ENCODE results near the gene PHLPP1.

DNA sequence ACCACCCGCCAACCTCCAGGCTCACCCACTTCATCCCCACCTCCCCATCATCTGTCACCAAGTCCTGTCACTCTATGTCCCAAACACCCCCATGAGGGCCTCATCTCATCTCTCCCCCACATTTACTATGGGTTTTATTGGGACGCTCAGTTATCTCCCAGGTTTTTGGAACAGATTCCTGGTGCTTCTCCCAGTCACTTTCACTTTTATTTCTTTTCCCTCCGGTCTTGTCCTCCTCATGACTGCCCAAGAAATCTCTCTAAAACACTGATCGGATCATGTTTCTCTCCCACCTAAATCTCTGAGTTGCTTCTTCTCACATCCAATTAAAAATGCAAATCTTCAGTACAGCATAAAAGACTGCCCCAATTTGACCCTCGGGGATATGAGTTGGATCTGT is 273.1 kb downstream of the PHLPP1 start:
- TF ChIP-seq ZNF292 (CRISPR knock-in tag; IDR thresholded peaks at IDR 0.05; ENCODE audit: borderline replicate concordance, low read depth) (no peak), TAF1 (CRISPR knock-in tag; IDR thresholded peaks at IDR 0.05) (no peak), POLR2A (IDR thresholded peaks at IDR 0.05; ENCODE audit: insufficient read depth in 1 of 2, low read depth in 2 of 2, low read length in 2 of 2) (no peak), NCOR1 (IDR thresholded peaks at IDR 0.05; ENCODE audit: borderline replicate concordance, low read length) (no peak), ELF3 (CRISPR knock-in tag; IDR thresholded peaks at IDR 0.05) (no peak), ZNF44 (CRISPR knock-in tag; IDR thresholded peaks at IDR 0.05) (no peak), ZNF431 (CRISPR knock-in tag; IDR thresholded peaks at IDR 0.05; ENCODE audit: borderline replicate concordance, low read depth) (no peak), SRY (CRISPR knock-in tag; IDR thresholded peaks at IDR 0.05) (no peak), ZNF10 (CRISPR knock-in tag; IDR thresholded peaks at IDR 0.05; ENCODE audit: borderline replicate concordance, low read depth) (no peak), TMF1 (CRISPR knock-in tag; IDR thresholded peaks at IDR 0.05; ENCODE audit: low read depth) (no peak), EZH2 (conservative IDR thresholded peaks at IDR 0.05; ENCODE audit: low read depth, low read length) (no peak)
- TF ChIP-seq, protein P1, sequence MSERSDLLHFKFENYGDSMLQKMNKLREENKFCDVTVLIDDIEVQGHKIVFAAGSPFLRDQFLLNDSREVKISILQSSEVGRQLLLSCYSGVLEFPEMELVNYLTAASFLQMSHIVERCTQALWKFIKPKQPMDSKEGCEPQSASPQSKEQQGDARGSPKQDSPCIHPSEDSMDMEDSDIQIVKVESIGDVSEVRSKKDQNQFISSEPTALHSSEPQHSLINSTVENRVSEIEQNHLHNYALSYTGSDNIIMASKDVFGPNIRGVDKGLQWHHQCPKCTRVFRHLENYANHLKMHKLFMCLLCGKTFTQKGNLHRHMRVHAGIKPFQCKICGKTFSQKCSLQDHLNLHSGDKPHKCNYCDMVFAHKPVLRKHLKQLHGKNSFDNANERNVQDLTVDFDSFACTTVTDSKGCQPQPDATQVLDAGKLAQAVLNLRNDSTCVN (CRISPR knock-in tag; IDR thresholded peaks at IDR 0.05; ENCODE audit: borderline replicate concordance) = no peak
- TF ChIP-seq, protein P2, sequence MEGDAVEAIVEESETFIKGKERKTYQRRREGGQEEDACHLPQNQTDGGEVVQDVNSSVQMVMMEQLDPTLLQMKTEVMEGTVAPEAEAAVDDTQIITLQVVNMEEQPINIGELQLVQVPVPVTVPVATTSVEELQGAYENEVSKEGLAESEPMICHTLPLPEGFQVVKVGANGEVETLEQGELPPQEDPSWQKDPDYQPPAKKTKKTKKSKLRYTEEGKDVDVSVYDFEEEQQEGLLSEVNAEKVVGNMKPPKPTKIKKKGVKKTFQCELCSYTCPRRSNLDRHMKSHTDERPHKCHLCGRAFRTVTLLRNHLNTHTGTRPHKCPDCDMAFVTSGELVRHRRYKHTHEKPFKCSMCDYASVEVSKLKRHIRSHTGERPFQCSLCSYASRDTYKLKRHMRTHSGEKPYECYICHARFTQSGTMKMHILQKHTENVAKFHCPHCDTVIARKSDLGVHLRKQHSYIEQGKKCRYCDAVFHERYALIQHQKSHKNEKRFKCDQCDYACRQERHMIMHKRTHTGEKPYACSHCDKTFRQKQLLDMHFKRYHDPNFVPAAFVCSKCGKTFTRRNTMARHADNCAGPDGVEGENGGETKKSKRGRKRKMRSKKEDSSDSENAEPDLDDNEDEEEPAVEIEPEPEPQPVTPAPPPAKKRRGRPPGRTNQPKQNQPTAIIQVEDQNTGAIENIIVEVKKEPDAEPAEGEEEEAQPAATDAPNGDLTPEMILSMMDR (CRISPR knock-in tag; IDR thresholded peaks at IDR 0.05) = no peak
- TF ChIP-seq, protein P3, sequence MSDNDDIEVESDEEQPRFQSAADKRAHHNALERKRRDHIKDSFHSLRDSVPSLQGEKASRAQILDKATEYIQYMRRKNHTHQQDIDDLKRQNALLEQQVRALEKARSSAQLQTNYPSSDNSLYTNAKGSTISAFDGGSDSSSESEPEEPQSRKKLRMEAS (IDR thresholded peaks at IDR 0.05) = no peak
